ENCODE measurements around the gene RHBG. TPM values are rescaled to one million over a fixed set of nuclear protein-coding genes. Genes with fewer than 3 reads are reported as not detected.
A peak's percentile ranks its signal among the peaks of the same experiment; 100 is the strongest.
"Not testable (repeated sequence)": the region's sequence is repeated elsewhere in the genome, so short reads cannot be mapped to it uniquely, and the experiment has no call there.

Gene RHBG
- polyA plus RNA-seq, 1 donor = 35.4 TPM

DNA sequence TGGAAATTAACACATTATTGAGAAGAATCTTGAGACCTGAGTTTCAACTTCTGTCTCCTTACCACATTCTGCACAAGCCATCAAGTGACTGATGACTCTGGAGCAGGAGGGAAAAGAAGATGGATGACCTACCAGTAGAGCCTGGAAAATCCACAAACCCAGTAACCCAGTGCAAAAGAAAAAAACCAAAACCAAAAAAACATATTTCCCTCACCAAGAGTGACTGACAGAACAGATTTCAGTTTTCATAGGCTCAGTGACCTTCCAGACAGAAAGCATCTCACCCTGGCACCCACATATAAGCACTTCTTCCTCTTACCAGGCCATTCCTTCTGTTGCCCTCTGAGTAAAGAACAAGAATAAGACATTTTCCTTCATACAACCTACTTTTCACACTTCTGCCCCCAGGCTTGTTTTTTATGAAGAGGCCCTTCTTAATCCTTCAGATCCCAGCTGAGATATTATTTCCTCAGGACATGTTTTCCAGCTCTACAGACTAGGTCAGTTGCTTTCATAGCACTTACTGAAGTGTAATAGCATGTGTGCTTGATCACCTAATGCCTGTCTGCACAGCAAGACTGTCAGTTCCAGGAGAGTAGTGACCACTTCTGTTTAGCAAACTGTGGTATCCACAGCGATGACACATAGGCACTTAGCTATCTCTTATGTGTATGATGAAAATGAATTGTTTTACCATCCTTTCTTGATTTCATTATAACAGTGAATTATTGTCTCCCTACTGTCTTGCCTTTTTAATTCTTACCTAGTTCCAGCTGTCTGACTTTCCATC lies 26.6 kb upstream of the RHBG start:
- no CpG with 5 or more reads among the region's 1 CpG for WGBS (ENCODE audit: insufficient coverage, low lambda C conversion rate)
- Histone ChIP-seq H3K36me3 (ENCODE audit: control insufficient read depth, insufficient read depth, low read length) (no peaks in the 10 kb centered on the region), H3K9me3 (ENCODE audit: control insufficient read depth, low read depth, low read length) (no peaks in the 10 kb centered on the region), H3K4me1 (ENCODE audit: control insufficient read depth, insufficient read depth, low read length) (no peaks in the 10 kb centered on the region), H3K4me3 (ENCODE audit: low read length) (no peak overlapping the region), H3K27ac (ENCODE audit: low read length) (no peak overlapping the region), H3K27me3 (ENCODE audit: control insufficient read depth, insufficient read depth, low read length) (peaks cover 2% of the 10 kb centered on the region)
- no peak for DNase-seq

DNA sequence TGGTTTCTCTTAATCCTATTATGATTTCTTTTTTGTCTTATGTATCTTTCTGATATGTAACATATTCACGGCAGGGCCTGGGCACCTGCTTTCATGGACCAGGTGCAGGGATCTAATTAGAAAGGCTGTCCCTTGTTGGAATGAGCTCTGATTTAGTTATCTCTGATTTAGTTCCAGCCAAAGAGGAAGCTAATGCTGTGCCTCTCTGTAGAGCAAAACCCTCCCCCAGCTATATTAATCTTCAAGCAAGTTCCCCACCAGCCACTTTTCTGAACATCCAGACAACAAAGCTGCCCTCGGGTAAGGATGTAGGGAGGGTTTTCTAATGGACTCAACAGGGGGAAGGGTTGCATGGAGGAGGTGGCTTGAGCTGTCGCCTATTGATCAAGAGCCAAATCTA lies 24.6 kb upstream of the RHBG start:
- H3K4me1 ChIP-seq (ENCODE audit: control insufficient read depth, insufficient read depth, low read length) = no peaks in the 10 kb centered on the region
- H3K27me3 ChIP-seq (ENCODE audit: control insufficient read depth, insufficient read depth, low read length) = peaks cover 2% of the 10 kb centered on the region
- no peak overlapping the region for H3K4me3 ChIP-seq (ENCODE audit: low read length)
- DNase-seq = no peak
- H3K9me3 ChIP-seq (ENCODE audit: control insufficient read depth, low read depth, low read length) = no peaks in the 10 kb centered on the region
- H3K27ac ChIP-seq (ENCODE audit: low read length) = no peak overlapping the region
- H3K36me3 ChIP-seq (ENCODE audit: control insufficient read depth, insufficient read depth, low read length) = no peaks in the 10 kb centered on the region
- WGBS (ENCODE audit: insufficient coverage, low lambda C conversion rate) = no CpG with 5 or more reads among the region's 3 CpGs

DNA sequence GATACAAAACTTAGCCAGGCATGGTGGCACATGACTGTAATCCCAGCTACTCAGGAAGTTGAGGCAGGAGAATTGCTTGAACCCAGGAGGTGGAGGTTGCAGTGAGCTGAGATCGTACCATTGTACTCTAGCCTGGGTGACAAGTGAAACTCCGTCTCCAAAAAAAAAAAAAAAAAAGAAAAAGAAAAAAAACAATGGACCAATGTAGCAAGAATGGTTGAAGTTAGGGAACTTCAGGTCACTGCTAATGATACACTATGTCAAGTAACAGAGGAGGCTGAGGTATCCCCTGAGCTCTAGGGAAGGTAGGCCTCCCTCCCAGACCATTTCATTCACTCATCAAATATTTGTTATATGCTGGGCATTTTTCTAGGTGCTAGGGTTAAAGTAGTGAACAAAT lies 23.0 kb upstream of the RHBG start:
- not testable (repeated sequence) for DNase-seq; H3K27me3 ChIP-seq (ENCODE audit: control insufficient read depth, insufficient read depth, low read length); H3K4me1 ChIP-seq (ENCODE audit: control insufficient read depth, insufficient read depth, low read length); H3K36me3 ChIP-seq (ENCODE audit: control insufficient read depth, insufficient read depth, low read length); H3K27ac ChIP-seq (ENCODE audit: low read length); H3K4me3 ChIP-seq (ENCODE audit: low read length); H3K9me3 ChIP-seq (ENCODE audit: control insufficient read depth, low read depth, low read length)
- 100% methylated on average over 1 of the region's 2 CpGs for WGBS (ENCODE audit: insufficient coverage, low lambda C conversion rate)

DNA sequence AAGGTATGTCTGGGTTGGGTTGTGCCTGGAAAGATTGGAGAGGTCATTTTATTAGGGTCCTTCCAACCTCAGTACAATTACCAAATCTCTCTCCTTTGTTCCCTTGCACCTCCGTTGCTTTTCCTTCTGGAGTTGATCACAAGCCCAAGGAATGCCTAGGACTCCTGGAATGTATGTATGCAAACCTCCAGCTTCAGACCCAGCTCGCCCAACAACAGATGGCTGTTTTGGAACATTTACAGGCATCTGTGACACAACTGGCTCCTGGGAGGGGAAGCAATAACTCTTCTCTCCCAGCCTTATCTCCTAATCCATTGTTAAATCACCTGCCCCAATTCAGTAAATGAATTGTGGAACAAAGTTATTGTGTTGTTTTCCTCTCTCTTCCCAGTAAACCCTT lies 22.4 kb upstream of the RHBG start:
- H3K27ac ChIP-seq (ENCODE audit: low read length) = no peak overlapping the region
- DNase-seq = no peak
- no peak overlapping the region for H3K4me3 ChIP-seq (ENCODE audit: low read length)
- H3K9me3 ChIP-seq (ENCODE audit: control insufficient read depth, low read depth, low read length) = no peaks in the 10 kb centered on the region
- WGBS (ENCODE audit: insufficient coverage, low lambda C conversion rate) = no CpG with 5 or more reads among the region's 2 CpGs
- peaks cover 2% of the 10 kb centered on the region for H3K27me3 ChIP-seq (ENCODE audit: control insufficient read depth, insufficient read depth, low read length)
- H3K4me1 ChIP-seq (ENCODE audit: control insufficient read depth, insufficient read depth, low read length) = no peaks in the 10 kb centered on the region
- H3K36me3 ChIP-seq (ENCODE audit: control insufficient read depth, insufficient read depth, low read length) = no peaks in the 10 kb centered on the region

DNA sequence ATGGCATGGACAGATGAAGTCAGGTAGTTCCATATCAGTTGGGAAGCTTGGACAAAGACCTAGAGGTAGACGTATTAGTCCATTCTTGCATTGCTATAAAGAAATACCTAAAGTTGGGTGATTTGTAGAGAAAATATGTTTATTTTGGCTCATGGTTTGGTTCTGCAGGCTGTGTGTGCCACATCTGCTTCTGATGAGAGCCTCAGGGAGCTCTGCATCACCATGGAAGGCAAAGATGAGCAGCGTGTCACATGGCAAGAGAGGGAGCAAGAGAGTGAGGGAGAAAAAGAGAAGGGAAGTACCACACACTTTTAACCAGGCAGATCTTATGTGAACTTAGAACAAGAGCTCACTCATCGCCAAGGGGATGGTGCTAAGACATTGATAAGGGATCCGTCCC lies 21.7 kb upstream of the RHBG start:
- no CpG with 5 or more reads among the region's 4 CpGs for WGBS (ENCODE audit: insufficient coverage, low lambda C conversion rate)
- Histone ChIP-seq H3K4me3 (ENCODE audit: low read length) (no peak overlapping the region), H3K4me1 (ENCODE audit: control insufficient read depth, insufficient read depth, low read length) (no peaks in the 10 kb centered on the region), H3K9me3 (ENCODE audit: control insufficient read depth, low read depth, low read length) (no peaks in the 10 kb centered on the region), H3K27me3 (ENCODE audit: control insufficient read depth, insufficient read depth, low read length) (peaks cover 2% of the 10 kb centered on the region), H3K36me3 (ENCODE audit: control insufficient read depth, insufficient read depth, low read length) (no peaks in the 10 kb centered on the region), H3K27ac (ENCODE audit: low read length) (no peak overlapping the region)
- no peak for DNase-seq

- H3K4me3 ChIP-seq (ENCODE audit: low read length); DNase-seq; H3K27ac ChIP-seq (ENCODE audit: low read length); H3K9me3 ChIP-seq (ENCODE audit: control insufficient read depth, low read depth, low read length); H3K4me1 ChIP-seq (ENCODE audit: control insufficient read depth, insufficient read depth, low read length); H3K36me3 ChIP-seq (ENCODE audit: control insufficient read depth, insufficient read depth, low read length): not testable (repeated sequence)
- peaks cover 22% of the 10 kb centered on the region for H3K27me3 ChIP-seq (ENCODE audit: control insufficient read depth, insufficient read depth, low read length)
- WGBS (ENCODE audit: insufficient coverage, low lambda C conversion rate) = 100% methylated on average over 1 of the region's 13 CpGs
These were observed 16.5 kb upstream of the RHBG start for GRCh38 chr1:156352481-156352880.

DNA sequence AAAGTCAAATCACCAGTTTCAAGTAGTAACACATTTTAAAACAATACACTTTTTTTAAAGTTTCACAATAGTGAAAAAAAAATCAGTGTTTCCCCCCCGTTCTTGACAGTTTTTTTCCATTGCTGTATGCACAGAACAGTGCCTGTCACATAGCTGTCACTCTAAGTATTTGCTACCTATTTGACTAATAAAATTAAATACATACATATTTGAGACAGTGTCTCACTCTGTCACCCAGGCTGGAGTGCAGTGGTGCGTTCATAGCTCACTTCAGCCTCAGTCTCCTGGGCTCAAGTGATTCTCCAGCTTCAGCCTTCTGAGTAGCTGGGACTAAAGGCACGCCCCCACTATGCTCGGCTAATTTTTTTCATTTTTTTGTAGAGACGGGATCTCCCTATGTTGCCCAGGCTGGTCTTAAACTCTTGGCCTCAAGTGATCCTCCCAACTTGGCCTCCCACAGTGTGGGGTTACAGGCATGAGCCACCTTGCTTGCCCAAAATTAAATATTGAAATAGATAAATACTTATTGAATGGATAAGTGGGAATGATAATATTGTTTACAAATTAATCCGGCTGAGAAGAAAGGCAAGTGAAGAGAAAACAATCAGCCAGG lies 12.6 kb upstream of the RHBG start:
- H3K36me3 ChIP-seq (ENCODE audit: control insufficient read depth, insufficient read depth, low read length) = no peaks in the 10 kb centered on the region
- H3K27me3 ChIP-seq (ENCODE audit: control insufficient read depth, insufficient read depth, low read length) = peaks cover 23% of the 10 kb centered on the region
- peaks cover 18% of the 10 kb centered on the region for H3K4me1 ChIP-seq (ENCODE audit: control insufficient read depth, insufficient read depth, low read length)
- no peak for DNase-seq
- no peaks in the 10 kb centered on the region for H3K9me3 ChIP-seq (ENCODE audit: control insufficient read depth, low read depth, low read length)
- H3K27ac ChIP-seq (ENCODE audit: low read length) = no peak overlapping the region
- H3K4me3 ChIP-seq (ENCODE audit: low read length) = no peak overlapping the region
- 60% methylated on average over 1 of the region's 6 CpGs for WGBS (ENCODE audit: insufficient coverage, low lambda C conversion rate)

- Histone ChIP-seq H3K36me3 (ENCODE audit: control insufficient read depth, insufficient read depth, low read length) (no peaks in the 10 kb centered on the region), H3K27ac (ENCODE audit: low read length) (no peak overlapping the region), H3K4me3 (ENCODE audit: low read length) (peak overlapping the region; percentile 1), H3K27me3 (ENCODE audit: control insufficient read depth, insufficient read depth, low read length) (peaks cover 23% of the 10 kb centered on the region), H3K9me3 (ENCODE audit: control insufficient read depth, low read depth, low read length) (no peaks in the 10 kb centered on the region), H3K4me1 (ENCODE audit: control insufficient read depth, insufficient read depth, low read length) (peaks cover 18% of the 10 kb centered on the region)
- WGBS (ENCODE audit: insufficient coverage, low lambda C conversion rate) = no CpG with 5 or more reads among the region's 22 CpGs
- peak; percentile 62 to 74 for DNase-seq
These were observed 12.0 kb upstream of the RHBG start for GRCh38 chr1:156356875-156357534.

- Histone ChIP-seq H3K4me3 (ENCODE audit: low read length) (no peak overlapping the region), H3K27me3 (ENCODE audit: control insufficient read depth, insufficient read depth, low read length) (peaks cover 23% of the 10 kb centered on the region), H3K9me3 (ENCODE audit: control insufficient read depth, low read depth, low read length) (no peaks in the 10 kb centered on the region), H3K36me3 (ENCODE audit: control insufficient read depth, insufficient read depth, low read length) (no peaks in the 10 kb centered on the region), H3K4me1 (ENCODE audit: control insufficient read depth, insufficient read depth, low read length) (peaks cover 18% of the 10 kb centered on the region), H3K27ac (ENCODE audit: low read length) (no peak overlapping the region)
- DNase-seq = no peak
- no CpG with 5 or more reads among the region's 2 CpGs for WGBS (ENCODE audit: insufficient coverage, low lambda C conversion rate)
These were observed 11.0 kb upstream of the RHBG start for GRCh38 chr1:156357977-156358376.

GRCh38 chr1:156358641-156359040 lies 10.4 kb upstream of the RHBG start:
- peaks cover 23% of the 10 kb centered on the region for H3K27me3 ChIP-seq (ENCODE audit: control insufficient read depth, insufficient read depth, low read length)
- 100% methylated on average over 1 of the region's 1 CpG for WGBS (ENCODE audit: insufficient coverage, low lambda C conversion rate)

More at GRCh38 chr1:156358641-156359040, 10.4 kb upstream of the RHBG start:
- Histone ChIP-seq H3K4me3 (ENCODE audit: low read length) (no peak overlapping the region), H3K27ac (ENCODE audit: low read length) (no peak overlapping the region), H3K9me3 (ENCODE audit: control insufficient read depth, low read depth, low read length) (no peaks in the 10 kb centered on the region), H3K36me3 (ENCODE audit: control insufficient read depth, insufficient read depth, low read length) (no peaks in the 10 kb centered on the region), H3K4me1 (ENCODE audit: control insufficient read depth, insufficient read depth, low read length) (peaks cover 18% of the 10 kb centered on the region)
- no peak for DNase-seq

Measured in large intestine (tissue), 3 donors.